ENCODE results near the gene GGA1.

DNA sequence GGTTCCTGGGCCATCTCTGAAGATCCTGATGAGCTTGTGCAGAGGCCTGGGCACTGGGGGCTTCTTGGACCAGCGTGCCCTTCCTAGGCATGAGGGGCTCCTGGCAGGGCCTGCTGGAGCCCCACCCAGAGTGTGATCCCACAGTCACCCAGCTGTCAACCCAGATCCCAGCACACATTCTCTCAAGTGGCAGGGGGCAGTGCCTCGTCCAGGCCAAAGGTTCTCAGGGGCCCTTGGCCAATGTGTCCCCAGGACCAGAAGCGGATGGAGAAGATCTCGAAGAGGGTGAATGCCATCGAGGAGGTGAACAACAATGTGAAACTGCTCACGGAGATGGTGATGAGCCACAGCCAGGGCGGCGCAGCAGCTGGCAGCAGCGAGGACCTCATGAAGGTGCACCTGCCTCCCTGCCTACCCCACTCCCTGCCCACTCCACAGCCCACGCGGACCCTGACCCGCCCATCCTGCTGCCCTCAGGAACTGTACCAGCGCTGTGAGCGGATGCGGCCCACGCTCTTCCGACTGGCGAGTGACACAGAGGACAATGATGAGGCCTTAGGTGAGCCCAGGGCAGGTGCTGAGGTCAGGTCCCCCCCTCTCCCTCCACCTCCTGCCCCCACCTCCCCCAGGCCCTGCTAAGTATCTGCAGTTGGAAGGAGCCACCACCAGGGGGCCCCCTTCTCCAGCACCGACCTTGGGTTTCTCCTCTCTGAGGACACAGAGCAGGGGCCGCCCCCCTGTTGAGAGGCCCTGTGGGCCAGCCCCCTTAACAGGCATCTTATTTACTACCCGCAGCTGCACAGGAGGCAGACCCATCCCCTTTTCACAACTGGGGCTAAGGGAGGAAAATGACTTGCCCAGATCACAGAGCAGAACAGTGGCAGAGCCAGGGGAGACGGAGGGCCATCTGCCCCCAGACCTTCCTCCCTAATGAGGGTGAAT is 14.7 kb downstream of the GGA1 start:
- TF ChIP-seq, protein P1, sequence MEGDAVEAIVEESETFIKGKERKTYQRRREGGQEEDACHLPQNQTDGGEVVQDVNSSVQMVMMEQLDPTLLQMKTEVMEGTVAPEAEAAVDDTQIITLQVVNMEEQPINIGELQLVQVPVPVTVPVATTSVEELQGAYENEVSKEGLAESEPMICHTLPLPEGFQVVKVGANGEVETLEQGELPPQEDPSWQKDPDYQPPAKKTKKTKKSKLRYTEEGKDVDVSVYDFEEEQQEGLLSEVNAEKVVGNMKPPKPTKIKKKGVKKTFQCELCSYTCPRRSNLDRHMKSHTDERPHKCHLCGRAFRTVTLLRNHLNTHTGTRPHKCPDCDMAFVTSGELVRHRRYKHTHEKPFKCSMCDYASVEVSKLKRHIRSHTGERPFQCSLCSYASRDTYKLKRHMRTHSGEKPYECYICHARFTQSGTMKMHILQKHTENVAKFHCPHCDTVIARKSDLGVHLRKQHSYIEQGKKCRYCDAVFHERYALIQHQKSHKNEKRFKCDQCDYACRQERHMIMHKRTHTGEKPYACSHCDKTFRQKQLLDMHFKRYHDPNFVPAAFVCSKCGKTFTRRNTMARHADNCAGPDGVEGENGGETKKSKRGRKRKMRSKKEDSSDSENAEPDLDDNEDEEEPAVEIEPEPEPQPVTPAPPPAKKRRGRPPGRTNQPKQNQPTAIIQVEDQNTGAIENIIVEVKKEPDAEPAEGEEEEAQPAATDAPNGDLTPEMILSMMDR (IDR thresholded peaks at IDR 0.05), result peak; percentile 43 to 90 (median 58)
- no peak for TF ChIP-seq POLR2A (IDR thresholded peaks at IDR 0.05)

Data from thyroid gland (tissue), 4 donors.